ENCODE measurements around the gene CNTNAP2.

Gene CNTNAP2

DNA sequence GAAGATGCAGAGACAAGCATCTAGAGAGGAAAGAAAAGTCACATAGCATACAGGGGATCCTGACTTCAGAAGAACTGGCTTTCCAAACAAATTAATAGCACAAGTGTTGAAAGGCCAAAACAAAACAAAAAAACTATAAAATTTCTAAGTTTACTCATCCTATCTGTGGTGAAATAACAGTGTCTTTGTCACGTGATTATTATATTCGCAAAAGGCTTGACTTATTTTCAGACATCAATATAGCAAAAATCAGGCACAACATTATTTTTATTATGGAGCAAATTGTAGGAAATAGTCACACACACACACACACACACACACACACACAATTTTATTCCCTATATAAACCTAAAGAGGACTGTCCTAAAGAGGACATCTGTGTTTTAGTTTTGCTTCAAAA, 272.3 kb downstream of the CNTNAP2 start (continued):
- TF ChIP-seq, protein P1, sequence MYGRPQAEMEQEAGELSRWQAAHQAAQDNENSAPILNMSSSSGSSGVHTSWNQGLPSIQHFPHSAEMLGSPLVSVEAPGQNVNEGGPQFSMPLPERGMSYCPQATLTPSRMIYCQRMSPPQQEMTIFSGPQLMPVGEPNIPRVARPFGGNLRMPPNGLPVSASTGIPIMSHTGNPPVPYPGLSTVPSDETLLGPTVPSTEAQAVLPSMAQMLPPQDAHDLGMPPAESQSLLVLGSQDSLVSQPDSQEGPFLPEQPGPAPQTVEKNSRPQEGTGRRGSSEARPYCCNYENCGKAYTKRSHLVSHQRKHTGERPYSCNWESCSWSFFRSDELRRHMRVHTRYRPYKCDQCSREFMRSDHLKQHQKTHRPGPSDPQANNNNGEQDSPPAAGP (tag by site-specific recombination; IDR thresholded peaks at IDR 0.05): no peak
- TF ChIP-seq OSR2 (tag by site-specific recombination; IDR thresholded peaks at IDR 0.05) (no peak), ZNF341 (tag by site-specific recombination; IDR thresholded peaks at IDR 0.05; ENCODE audit: low read depth) (no peak), ZNF518A (tag by site-specific recombination; conservative IDR thresholded peaks at IDR 0.05; ENCODE audit: low read depth) (no peak), ZBTB11 (tag by site-specific recombination; conservative IDR thresholded peaks at IDR 0.05; ENCODE audit: low read depth) (no peak), KLF16 (tag by site-specific recombination; IDR thresholded peaks at IDR 0.05) (no peak), ZNF391 (tag by site-specific recombination; IDR thresholded peaks at IDR 0.05; ENCODE audit: borderline replicate concordance, low read depth) (no peak), WT1 (tag by site-specific recombination; IDR thresholded peaks at IDR 0.05) (no peak)

GRCh38 chr7:146393346-146393745, 276.7 kb downstream of the CNTNAP2 start:
- Histone ChIP-seq H3K4me1 (ENCODE audit: control insufficient read depth, insufficient read depth, low read length) (no peaks in the 10 kb centered on the region; the same call in 1 of the 2 replicates), H3K9me3 (ENCODE audit: control insufficient read depth, insufficient read depth, low read depth, low read length) (no peaks in the 10 kb centered on the region), H3K36me3 (ENCODE audit: control insufficient read depth in 2 of 2, insufficient read depth in 1 of 2, low read length in 2 of 2) (no peaks in the 10 kb centered on the region), H3K4me3 (ENCODE audit: low read depth, low read length) (no peak overlapping the region), H3K27ac (ENCODE audit: extremely low read depth, low read depth, low read length) (no peak overlapping the region)
- ChIA-PET CTCF (no interaction called here), POLR2A (no interaction called here)
- TF ChIP-seq KLF7 (tag by site-specific recombination; IDR thresholded peaks at IDR 0.05; ENCODE audit: borderline replicate concordance) (no peak), REPIN1 (tag by site-specific recombination; IDR thresholded peaks at IDR 0.05; ENCODE audit: low read depth) (no peak), ZNF155 (tag by site-specific recombination; IDR thresholded peaks at IDR 0.05) (no peak), ZNF140 (tag by site-specific recombination; IDR thresholded peaks at IDR 0.05) (no peak), ZNF16 (tag by site-specific recombination; IDR thresholded peaks at IDR 0.05; ENCODE audit: low read depth) (no peak), PRDM10 (tag by site-specific recombination; IDR thresholded peaks at IDR 0.05) (no peak), ZNF660 (tag by site-specific recombination; IDR thresholded peaks at IDR 0.05) (no peak), ZFP41 (tag by site-specific recombination; IDR thresholded peaks at IDR 0.05; ENCODE audit: borderline replicate concordance) (no peak)
- TF ChIP-seq, protein P2, sequence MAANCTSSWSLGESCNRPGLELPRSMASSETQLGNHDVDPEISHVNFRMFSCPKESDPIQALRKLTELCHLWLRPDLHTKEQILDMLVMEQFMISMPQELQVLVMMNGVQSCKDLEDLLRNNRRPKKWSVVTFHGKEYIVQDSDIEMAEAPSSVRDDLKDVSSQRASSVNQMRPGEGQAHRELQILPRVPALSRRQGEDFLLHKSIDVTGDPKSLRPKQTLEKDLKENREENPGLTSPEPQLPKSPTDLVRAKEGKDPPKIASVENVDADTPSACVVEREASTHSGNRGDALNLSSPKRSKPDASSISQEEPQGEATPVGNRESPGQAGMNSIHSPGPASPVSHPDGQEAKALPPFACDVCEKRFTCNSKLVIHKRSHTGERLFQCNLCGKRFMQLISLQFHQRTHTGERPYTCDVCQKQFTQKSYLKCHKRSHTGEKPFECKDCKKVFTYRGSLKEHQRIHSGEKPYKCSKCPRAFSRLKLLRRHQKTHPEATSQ (tag by site-specific recombination; IDR thresholded peaks at IDR 0.05): no peak
- TF ChIP-seq, protein P3, sequence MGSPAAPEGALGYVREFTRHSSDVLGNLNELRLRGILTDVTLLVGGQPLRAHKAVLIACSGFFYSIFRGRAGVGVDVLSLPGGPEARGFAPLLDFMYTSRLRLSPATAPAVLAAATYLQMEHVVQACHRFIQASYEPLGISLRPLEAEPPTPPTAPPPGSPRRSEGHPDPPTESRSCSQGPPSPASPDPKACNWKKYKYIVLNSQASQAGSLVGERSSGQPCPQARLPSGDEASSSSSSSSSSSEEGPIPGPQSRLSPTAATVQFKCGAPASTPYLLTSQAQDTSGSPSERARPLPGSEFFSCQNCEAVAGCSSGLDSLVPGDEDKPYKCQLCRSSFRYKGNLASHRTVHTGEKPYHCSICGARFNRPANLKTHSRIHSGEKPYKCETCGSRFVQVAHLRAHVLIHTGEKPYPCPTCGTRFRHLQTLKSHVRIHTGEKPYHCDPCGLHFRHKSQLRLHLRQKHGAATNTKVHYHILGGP (tag by site-specific recombination; IDR thresholded peaks at IDR 0.05): no peak
